Stimulated activated CD8-positive, alpha-beta memory T cell treated with anti-CD3 and anti-CD28 coated beads, Interleukin-4, amount 100 ng/mL, for 48 hours (primary cell): Measurements from ENCODE around the gene TBC1D10A.

Source experiments
- DNase-seq: peaks from one replicate; pipeline ENCODE4 v3.0.0-alpha.2; 2020

The TBC1D10A gene

DNA sequence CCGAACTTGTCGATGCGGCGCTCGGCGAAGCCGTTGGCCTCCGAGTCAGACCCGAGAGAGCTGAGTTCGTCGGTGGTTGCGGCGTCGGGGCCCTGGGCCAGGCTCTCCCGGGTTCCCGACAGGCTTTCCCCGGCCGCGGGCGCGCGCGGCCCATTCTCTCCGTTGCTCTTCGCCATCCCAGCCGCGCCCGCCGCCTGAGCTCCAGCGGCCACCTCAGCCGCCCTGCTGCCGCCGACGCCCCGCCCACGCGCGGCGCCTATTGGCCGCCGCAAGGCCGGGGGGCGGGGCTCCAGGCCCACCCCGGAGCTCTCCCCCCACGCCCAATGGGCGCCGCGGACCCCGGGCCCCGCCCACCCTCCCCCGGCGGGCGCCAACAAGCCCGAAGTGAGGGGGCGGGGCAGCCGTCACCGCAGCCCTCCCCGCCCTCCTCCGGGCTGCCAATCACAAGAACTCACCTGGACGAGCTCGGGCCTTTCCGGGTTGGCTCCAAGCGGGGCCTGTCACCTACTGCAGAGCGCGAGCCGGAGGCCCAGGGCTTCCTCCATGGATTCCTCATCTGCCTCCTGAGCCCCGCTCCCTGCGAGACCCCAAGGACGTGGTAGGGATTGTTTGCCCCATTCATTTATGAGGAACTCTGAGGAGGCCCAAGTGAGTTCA, at the start of gene TBC1D10A:
Gene TBC1D10A (minus strand): TSS at position 236 of the 657 bp plus-strand sequence. CDS start 60 bp downstream, at position 176.
- peak; percentile 92 for DNase-seq

GRCh38 chr22:30375312-30375849, 48.6 kb upstream of the TBC1D10A start:
- DNase-seq, result no peak

DNA sequence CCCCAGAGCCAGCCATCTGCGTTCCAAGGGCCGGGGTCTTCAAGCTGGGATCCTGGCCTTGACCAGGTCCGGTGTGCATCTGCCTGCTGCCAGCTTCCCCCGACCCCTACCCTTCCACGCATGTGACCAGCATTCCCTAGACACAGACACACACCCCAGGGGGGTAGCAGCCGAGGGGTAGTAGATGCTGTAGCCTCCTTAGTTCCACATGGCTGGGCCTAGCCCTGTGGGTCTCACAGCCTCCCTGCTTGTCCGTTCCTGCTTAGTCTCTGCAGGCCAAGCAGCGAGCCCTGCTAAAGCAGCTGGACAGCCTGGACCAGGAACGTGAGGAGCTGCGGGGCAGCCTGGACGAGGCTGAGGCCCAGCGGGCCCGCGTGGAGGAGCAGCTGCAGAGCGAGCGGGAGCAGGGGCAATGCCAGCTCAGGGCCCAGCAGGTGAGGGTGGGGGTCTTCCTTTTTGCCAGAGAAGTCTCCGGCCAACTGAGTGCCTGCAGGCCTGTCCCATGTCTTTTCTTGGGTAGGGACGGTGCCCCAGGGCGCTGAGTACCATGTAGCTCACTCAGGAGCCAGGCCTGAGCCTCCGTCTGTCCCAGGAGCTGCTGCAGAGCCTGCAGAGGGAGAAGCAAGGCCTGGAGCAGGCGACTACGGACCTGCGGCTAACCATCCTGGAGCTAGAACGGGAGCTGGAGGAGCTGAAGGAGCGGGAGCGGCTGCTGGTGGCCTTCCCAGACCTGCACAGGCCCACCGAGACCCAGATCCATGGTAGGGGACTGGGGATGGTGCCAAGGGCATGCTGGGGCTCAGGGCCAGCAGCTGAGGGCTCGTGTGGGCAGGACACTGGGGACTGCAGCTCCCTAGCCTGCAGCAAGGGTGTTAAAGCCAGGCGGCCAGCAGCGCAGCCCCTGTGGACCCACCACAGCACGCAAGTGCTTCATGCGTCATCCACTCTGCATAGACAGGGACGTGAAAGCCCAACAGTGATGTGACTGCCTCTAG, 46.9 kb upstream of the TBC1D10A start:
- no peak for DNase-seq

DNA sequence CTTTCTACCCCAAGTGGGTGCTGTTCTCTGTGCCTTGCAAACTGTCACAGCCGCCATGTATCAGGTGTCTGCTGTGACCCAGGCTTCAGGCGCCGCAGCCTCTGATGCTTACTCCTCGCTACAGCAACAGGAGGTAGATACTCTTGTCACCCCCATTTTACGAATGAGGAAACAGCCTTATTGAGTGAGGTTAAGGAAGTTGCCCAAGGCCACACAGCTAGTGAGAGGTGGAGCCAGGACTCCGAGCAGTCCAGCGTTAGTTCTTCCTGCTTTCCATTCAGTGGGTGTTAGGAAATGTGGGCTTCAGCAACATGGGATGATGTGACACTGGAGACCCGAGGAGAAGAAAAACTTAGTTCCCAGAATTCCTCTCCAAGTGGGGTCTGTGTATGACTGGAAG, 46.2 kb upstream of the TBC1D10A start:
- DNase-seq, result no peak

- no peak for DNase-seq
These were observed 45.2 kb upstream of the TBC1D10A start for GRCh38 chr22:30371981-30372380.

DNA sequence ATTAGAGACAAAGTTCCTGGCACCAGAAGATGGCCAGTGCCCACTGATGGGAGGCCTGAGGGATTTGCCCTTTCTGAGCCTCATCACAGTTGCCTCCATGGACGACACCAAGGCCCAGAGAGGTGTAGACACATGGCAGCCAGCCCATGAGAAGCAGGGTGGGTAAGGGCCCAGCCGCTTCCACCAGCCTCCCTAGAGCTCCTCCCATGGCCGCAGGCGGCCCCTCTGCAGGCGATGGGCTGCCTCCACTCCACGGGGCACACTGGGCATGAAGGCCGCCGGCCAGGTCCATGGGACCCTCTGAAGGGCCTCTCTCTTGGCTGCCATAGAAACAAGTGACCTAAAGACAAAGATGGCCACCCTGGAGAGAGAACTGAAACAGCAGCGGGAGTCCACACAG, 44.6 kb upstream of the TBC1D10A start:
- DNase-seq, result no peak

- DNase-seq, result no peak
These were observed 44.0 kb upstream of the TBC1D10A start for GRCh38 chr22:30370641-30371230.

DNA sequence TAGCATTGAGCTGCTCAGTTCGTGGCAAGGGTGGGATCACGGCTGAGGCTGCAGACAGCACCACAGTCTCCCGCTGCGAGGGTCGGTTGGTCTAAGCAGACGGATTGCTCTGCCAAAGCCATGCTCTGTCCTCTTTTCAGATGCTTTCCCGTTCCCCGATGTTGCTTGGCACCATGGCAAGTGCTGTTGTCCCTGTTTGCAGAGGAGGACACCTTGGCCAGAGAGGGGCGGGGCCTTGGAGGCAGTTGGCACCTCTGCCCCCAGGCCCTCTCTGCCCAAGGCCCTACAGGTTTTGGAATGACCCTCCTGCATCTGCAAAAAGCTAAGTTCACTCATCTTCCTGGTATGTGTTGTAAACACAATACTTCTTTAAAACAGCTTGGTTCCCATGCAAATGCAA, 41.7 kb upstream of the TBC1D10A start:
- no peak for DNase-seq

DNA sequence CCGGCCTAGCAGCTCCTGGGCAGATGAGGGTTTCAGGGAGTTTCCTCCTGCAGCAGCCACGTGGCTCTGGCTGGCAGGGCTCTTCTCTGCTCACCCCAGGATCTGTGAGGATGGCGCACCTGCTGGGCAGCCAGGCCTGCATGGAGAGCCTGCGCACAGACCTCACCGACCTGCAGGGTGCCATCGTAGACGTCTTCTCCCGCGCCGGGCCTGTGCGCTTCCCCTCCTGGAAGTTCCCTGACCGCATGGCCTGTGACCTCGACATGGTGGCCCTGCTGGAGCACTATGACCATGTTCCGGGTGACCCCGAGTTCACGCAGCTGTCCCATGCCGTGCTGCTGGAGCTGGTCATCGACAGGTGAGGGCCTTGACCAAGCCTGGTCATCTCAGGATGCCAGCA, 39.1 kb upstream of the TBC1D10A start:
- DNase-seq, result no peak

DNA sequence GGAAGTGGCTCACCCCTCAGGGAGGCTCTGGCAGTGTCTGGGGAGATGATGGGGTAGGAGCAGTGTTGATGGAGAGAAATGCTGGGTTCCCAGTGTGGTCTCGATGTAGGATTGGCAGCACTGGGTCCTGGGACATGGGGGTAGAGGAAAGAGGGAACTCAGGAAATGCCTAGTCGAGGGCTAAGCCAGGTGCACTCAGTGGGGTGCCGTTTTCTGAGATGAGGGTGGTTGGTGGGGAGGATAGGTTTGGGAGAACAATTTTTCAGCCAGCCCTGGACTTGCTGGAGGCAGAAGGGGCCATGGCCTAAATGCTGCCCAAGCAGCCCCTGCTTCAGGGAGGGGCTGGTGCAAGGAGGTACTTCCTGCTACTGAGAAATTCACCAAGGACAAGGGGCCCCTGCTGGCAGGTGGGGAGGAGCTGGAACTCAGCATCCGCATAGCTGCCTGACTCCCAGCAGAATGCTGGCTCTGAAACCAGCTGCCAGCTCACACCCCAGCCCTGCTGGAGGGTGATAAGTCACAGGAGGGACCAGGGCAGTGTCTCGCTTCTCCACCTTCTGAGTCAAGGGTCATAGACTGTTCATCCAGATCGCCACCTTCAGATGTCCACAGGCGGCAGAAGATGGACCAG, 36.0 kb upstream of the TBC1D10A start:
- DNase-seq, result no peak

- no peak for DNase-seq
These were observed 35.3 kb upstream of the TBC1D10A start for GRCh38 chr22:30361916-30362650.

- DNase-seq, result no peak
These were observed 31.8 kb upstream of the TBC1D10A start for GRCh38 chr22:30358541-30358940.

- no peak for DNase-seq
These were observed 31.0 kb upstream of the TBC1D10A start for GRCh38 chr22:30357650-30358215.

GRCh38 chr22:30357236-30357570, 30.5 kb upstream of the TBC1D10A start:
- no peak for DNase-seq

DNA sequence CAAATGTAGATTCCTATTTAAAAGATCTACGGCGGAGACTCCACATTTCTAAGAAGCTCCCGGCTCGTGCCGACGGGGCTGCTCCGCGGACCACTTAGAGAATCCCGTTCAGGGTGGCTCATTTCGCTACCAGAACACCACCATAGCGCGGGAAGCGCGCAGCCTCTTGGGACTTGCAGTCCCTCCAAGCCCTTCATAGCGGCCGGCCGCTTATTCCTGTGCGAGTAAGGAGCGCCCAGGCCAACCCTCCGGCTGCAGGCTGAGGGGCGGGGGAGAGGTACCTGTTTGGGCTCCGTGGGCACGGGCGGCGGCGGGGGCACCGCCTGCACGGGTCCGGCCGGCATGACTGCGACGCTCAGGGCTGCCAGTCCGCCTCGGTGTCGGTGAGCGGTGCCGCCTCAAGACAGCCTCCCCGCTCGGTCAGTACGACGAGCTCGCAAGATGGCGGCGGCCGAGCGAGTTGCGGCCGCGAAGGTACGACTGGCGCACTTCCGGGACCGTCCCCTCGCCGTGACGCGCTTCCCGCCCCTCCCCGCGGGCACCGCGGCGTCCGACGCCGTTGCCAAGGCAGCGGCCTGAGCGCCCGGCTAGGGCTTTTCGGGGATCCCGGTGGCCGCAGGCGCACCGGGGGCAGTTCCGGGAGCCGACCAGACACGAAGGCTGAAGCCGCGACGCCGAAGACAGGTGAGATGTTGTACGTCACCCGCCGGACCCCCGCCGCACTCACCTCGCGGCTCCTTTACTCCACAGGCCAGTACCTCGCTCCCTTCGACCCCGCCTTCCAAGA, 29.9 kb upstream of the TBC1D10A start, which contains the start of the genes CCDC157 and SF3A1:
Gene CCDC157 (plus strand): TSS at position 559 of the 787 bp plus-strand sequence. CDS start 8,994 bp downstream, outside the sequence.
Gene SF3A1 (minus strand): TSS at position 446 of the 787 bp plus-strand sequence. CDS start 102 bp downstream, at position 344.
- peak; percentile 91 for DNase-seq

DNA sequence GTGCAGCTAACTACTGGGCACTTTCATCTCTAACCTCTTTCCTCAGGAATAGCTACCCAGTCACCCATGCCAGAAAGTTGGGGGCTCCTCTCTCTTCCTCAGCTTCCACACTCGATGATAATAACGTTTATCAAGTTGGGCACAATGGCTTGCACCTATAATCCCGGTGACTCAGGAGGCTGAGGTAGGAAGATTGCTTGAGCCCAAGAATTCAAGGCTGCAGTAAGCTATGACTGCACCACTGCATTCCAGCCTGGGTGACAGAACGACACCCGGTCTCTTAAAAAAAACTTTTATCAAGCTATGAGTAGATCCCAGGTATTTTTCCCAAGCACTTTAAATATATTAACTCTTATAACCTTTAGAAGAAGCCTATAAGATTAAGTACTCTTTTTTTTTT, 27.9 kb upstream of the TBC1D10A start:
- no peak for DNase-seq

DNA sequence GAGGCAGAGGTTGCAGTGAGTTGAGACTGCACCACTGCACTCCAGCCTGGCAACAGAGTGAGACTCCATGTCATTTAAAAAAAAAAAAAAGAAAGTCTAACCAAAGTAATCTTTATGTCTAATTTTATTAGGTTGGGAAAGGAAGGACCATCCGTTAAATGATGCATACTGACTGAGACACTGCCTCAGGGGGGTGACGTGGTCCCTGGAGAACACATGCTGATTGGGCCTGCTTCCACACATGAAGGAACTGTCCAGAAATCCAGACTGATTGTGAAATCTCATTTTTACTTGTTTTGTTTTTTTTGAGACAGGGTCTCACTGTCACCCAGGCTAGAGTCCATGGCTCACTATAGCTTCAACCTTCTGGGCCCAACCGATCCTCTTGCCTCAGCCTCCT, 24.5 kb upstream of the TBC1D10A start:
- DNase-seq, result no peak

DNA sequence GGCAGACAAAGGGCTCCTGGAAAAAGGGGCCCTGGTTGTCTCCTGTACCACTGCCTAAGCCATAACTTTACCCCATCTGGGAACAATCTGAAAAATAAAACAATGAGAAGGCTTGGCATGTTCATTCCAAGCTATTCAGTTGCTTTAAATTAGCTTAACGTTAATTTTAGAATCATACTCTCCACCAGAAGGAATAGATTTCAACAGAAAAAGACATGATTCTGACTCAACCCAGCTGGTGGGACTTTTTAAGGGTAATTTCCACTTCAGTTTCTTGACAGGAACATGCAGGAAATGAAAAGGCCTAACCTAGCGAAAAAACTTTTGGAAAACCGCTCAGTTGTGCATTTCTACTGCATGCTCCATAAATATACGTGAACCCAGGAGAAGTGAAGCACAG, 22.1 kb upstream of the TBC1D10A start:
- no peak for DNase-seq

DNA sequence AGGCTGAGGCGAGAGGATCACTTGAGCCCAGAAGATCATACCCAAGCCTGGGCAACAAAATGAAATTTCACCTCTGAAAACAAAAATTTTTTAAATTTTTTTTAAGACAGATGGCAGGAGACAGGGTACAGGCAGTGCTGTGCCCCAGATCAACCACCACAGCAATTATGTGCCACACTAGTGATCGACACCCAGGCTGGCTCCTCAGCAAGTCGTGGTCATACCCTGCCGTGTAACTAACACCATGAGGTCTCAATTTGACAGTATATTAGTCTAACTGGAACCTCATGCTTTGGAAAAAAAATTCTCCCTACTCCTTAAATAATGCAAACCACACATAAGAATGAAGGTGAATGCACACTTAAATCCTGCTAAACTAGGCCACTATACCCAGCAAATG, 21.7 kb upstream of the TBC1D10A start:
- DNase-seq, result no peak

GRCh38 chr22:30347255-30347892, 20.6 kb upstream of the TBC1D10A start:
- no peak for DNase-seq
